Activated T-helper 1 cell treated with anti-CD3 and anti-CD28 coated beads, Interleukin-2, amount 50 U/mL, for 16 hours (primary cell): Measurements from ENCODE around the gene TBC1D17.
"Not testable (repeated sequence)": the region's sequence is repeated elsewhere in the genome, so short reads cannot be mapped to it uniquely, and the experiment has no call there.

Experiments
- DNase-seq, 2 donors: peaks; one replicate each; pipeline ENCODE4 v3.0.0-alpha.2; 2020; ENCODE audit warnings: low read depth in 1 of 2, low spot score in 1 of 2

The TBC1D17 gene

GRCh38 chr19:49916839-49917733 is 39.6 kb downstream of the TBC1D17 start:
- no peak for DNase-seq

- no peak for DNase-seq
Measured at GRCh38 chr19:49918089-49918488, 40.6 kb downstream of the TBC1D17 start.

GRCh38 chr19:49920624-49921363 is 43.3 kb downstream of the TBC1D17 start:
- no peak for DNase-seq

- no peak for DNase-seq
Measured at GRCh38 chr19:49921871-49922795, 44.6 kb downstream of the TBC1D17 start.

GRCh38 chr19:49923055-49924003 is 45.8 kb downstream of the TBC1D17 start:
- DNase-seq, result no peak

- no peak for DNase-seq
Measured at GRCh38 chr19:49924004-49924880, 46.7 kb downstream of the TBC1D17 start.

GRCh38 chr19:49924881-49925210 is 47.3 kb downstream of the TBC1D17 start:
- not testable (repeated sequence) for DNase-seq

- no peak for DNase-seq
Measured at GRCh38 chr19:49925486-49925885, 48.0 kb downstream of the TBC1D17 start.

GRCh38 chr19:49926515-49926914 is 49.0 kb downstream of the TBC1D17 start:
- no peak for DNase-seq

- DNase-seq, result no peak
Measured at GRCh38 chr19:49927526-49928264, 50.2 kb downstream of the TBC1D17 start.

- DNase-seq, result peak; percentile 81 to 86
Measured at GRCh38 chr19:49929121-49929610, 51.7 kb downstream of the TBC1D17 start, which contains the start of the genes ATF5 and NUP62. ATF5 (plus strand) TSS chr19:49929205; CDS start chr19:49930851, 1,646 bp downstream. NUP62 (minus strand) TSS chr19:49929504; CDS start chr19:49909807, 19,697 bp downstream.

- peak; percentile 72 to 82 for DNase-seq
Measured at GRCh38 chr19:49929611-49930482, 52.3 kb downstream of the TBC1D17 start.

- no peak for DNase-seq
Measured at GRCh38 chr19:49930483-49931011, 53.0 kb downstream of the TBC1D17 start.

GRCh38 chr19:49931293-49932040 is 54.0 kb downstream of the TBC1D17 start:
- no peak for DNase-seq

GRCh38 chr19:49932041-49932451 is 54.5 kb downstream of the TBC1D17 start:
- no peak for DNase-seq

- peak in 1 of 2 donors; percentile 16 for DNase-seq
Measured at GRCh38 chr19:49932731-49933131, 55.2 kb downstream of the TBC1D17 start.
